ENCODE measurements around the gene ADISSP. TPM values are rescaled to one million over a fixed set of nuclear protein-coding genes. Genes with fewer than 3 reads are reported as not detected.

ADISSP gene
- polyA plus RNA-seq, 1 experiment, result 34.3 TPM

DNA sequence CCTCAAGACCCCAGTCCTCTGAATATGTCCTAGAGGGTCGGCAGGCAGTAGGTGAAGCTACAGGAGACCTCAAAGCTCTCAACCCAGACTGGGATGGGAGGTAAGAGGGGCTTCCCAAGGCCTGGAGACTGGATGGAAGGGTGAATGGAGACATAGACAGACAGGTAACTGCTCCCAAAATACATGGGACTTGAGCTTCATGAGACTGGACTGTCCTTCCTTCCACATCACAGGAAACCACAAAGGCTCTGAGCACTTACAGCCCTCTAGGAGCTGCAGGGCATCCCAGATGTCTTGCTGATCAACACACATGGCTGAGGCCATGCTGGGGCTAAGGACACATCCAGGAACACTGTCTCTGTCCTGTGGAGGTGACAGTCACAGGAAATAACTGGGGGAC is 23.5 kb downstream of the ADISSP start:
- TF ChIP-seq, protein P1, sequence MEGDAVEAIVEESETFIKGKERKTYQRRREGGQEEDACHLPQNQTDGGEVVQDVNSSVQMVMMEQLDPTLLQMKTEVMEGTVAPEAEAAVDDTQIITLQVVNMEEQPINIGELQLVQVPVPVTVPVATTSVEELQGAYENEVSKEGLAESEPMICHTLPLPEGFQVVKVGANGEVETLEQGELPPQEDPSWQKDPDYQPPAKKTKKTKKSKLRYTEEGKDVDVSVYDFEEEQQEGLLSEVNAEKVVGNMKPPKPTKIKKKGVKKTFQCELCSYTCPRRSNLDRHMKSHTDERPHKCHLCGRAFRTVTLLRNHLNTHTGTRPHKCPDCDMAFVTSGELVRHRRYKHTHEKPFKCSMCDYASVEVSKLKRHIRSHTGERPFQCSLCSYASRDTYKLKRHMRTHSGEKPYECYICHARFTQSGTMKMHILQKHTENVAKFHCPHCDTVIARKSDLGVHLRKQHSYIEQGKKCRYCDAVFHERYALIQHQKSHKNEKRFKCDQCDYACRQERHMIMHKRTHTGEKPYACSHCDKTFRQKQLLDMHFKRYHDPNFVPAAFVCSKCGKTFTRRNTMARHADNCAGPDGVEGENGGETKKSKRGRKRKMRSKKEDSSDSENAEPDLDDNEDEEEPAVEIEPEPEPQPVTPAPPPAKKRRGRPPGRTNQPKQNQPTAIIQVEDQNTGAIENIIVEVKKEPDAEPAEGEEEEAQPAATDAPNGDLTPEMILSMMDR (IDR thresholded peaks at IDR 0.05; ENCODE audit: insufficient read depth, low read depth, low read length), result no peak
- DNase-seq (ENCODE audit: low read depth), result no peak
- POLR2A ChIA-PET, result no interaction called here
- Histone ChIP-seq H3K27me3 (ENCODE audit: control insufficient read depth, insufficient read depth, low read length) (peaks cover 6% of the 10 kb centered on the region; the same call in 1 of the 2 replicates), H3K4me3 (ENCODE audit: low read depth, low read length) (no peak overlapping the region), H3K36me3 (ENCODE audit: control insufficient read depth, insufficient read depth, low read length) (no peaks in the 10 kb centered on the region)
- CTCF ChIA-PET, result interaction anchor here (0.7 to 2.9 kb wide), 4 partner anchors 10 to 76 kb away, joined by 3 to 11 read pairs (median 3); partner anchors contain the start of gene AP5S1

DNA sequence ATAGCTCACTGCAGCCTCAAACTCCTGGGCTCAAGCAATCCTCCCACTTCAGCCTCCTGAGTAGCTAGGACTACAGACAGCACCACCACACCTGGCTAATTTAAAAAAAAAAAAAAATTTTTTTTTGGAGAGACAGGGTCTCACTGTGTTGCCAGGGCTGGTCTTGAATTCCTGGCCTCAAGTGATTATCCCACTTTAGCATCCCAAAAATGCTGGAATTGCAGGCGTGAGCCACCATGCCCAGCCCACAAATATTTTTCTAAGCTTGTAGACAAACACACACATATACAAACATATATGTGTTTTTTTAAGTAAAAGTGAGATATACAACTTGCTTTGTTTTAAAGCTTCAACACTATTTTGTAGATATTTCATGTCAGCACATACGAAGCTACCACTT is 24.3 kb downstream of the ADISSP start:
- no peak for DNase-seq (ENCODE audit: low read depth)
- H3K36me3 ChIP-seq (ENCODE audit: control insufficient read depth, insufficient read depth, low read length), result no peaks in the 10 kb centered on the region
- H3K4me3 ChIP-seq (ENCODE audit: low read depth, low read length), result no peak overlapping the region
- TF ChIP-seq, protein P1 (IDR thresholded peaks at IDR 0.05; ENCODE audit: insufficient read depth, low read depth, low read length), result no peak
- POLR2A ChIA-PET, result interaction anchor here (0.6 kb wide), 1 partner anchor 66 kb away, joined by 4 read pairs; no protein-coding TSS in a partner anchor
- CTCF ChIA-PET, result interaction anchor here (0.7 to 2.9 kb wide), 3 partner anchors 10 to 77 kb away, joined by 3 to 11 read pairs (median 3); partner anchors contain the start of gene AP5S1
- peaks cover 8% of the 10 kb centered on the region; the same call in 1 of the 2 replicates for H3K27me3 ChIP-seq (ENCODE audit: control insufficient read depth, insufficient read depth, low read length)

DNA sequence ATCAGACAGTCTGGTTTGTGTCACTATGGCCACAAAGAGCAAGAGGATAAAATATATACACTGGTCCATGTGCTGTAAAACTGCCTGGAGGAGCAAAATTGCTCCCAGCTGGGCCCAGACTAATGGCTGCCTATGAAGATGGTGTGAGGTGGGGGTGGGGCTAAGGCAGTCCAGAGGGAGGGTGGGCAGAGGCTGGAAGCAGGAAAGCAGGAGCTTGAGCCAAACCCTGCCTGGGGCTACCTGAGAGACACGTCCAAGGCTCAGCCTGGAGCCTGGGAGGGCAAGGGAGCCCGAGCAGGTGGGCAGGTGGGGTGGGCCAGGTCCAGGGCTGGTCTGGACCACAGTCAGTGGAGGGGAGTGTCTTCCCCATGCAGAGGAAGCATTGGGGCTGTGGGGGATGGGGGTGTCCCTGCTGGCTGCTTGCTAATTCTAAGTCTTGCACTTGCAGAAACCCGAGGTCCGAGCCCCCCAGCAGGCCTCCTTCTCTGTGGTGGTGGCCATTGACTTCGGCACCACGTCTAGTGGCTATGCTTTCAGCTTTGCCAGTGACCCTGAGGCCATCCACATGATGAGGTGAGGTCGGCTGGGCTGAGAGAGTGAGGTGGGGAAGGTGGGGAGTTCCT is 25.6 kb downstream of the ADISSP start:
- Histone ChIP-seq H3K4me3 (ENCODE audit: low read depth, low read length) (no peak overlapping the region), H3K36me3 (ENCODE audit: control insufficient read depth, insufficient read depth, low read length) (no peaks in the 10 kb centered on the region), H3K27me3 (ENCODE audit: control insufficient read depth, insufficient read depth, low read length) (peaks cover 8% of the 10 kb centered on the region; the same call in 1 of the 2 replicates)
- DNase-seq (ENCODE audit: low read depth), result no peak
- ChIA-PET POLR2A (no interaction called here), CTCF (interaction anchor here (0.6 to 3.0 kb wide), 3 partner anchors 11 to 80 kb away, joined by 3 to 12 read pairs (median 3); no protein-coding TSS in a partner anchor)
- TF ChIP-seq, protein P1 (IDR thresholded peaks at IDR 0.05; ENCODE audit: insufficient read depth, low read depth, low read length), result no peak

DNA sequence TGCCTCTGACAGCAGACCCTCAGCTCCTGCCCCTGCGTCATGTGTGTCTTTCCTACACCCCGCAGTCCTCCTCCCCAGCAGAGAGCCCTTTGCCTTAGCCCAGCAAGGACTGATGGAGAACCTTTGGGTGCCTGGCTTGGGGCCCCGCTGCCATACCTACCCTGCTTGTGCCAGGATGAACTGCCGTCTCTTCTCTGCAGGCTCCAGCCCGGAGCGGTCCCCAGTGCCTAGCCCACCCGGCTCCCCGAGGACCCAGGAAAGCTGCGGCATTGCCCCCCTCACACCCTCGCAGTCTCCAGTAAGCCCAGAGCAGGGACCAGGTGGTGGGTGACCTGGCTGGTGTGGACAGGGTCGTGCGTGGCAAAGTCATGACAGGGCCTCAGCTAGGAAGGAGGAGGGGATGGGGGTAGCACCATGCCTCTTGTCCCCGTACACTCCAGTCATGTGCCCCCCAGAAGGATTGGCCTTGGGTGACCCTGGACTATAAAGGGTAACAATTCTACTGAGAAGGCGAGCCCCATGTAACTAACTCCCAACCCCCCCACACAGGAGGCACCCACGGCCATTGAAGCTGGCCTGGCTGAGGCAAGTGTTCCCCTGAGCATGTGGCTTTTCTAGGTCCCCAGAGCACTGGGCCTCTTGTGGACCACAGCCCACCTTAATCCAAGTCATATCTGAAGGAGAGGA is 26.8 kb downstream of the ADISSP start:
- no peak for DNase-seq (ENCODE audit: low read depth)
- Histone ChIP-seq H3K36me3 (ENCODE audit: control insufficient read depth, insufficient read depth, low read length) (no peaks in the 10 kb centered on the region), H3K4me3 (ENCODE audit: low read depth, low read length) (no peak overlapping the region), H3K27me3 (ENCODE audit: control insufficient read depth, insufficient read depth, low read length) (peaks cover 8% of the 10 kb centered on the region)
- ChIA-PET CTCF (interaction anchor here (0.6 to 3.0 kb wide), 9 partner anchors 12 to 456 kb away, joined by 3 to 12 read pairs (median 4); partner anchors contain the start of gene SPEF1), POLR2A (no interaction called here)
- TF ChIP-seq, protein P1 (IDR thresholded peaks at IDR 0.05; ENCODE audit: insufficient read depth, low read depth, low read length), result no peak

DNA sequence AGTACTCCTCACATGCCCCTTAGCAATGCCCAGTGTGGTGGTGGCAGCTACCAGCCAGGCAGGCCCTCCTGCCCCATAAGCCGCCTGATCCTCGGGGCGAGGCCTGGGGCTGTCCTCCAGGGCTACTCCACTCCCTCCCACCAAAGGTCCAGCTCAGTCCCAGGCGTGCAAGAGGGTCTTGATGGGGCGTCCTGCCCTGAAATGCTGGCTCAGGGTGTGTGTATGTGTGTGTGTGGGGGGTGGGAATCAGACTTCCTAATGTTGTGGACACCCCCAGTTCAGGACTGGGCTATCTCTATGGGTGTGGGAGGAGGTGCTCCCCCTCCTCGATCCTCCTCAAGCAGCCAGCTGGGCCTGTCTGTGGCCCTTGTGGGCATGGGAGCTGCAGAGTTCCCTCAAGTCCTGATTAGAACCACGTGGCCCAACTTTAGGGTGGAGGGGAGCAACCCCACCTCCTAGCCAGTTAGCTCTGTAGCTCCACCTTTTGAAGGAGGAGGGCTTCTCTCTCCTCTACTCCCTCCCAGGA is 27.6 kb downstream of the ADISSP start:
- no peak for DNase-seq (ENCODE audit: low read depth)
- POLR2A ChIA-PET, result no interaction called here
- TF ChIP-seq, protein P1 (IDR thresholded peaks at IDR 0.05; ENCODE audit: insufficient read depth, low read depth, low read length), result no peak
- CTCF ChIA-PET, result interaction anchor here (0.6 to 3.0 kb wide), 7 partner anchors 11 to 457 kb away, joined by 3 to 12 read pairs (median 4); partner anchors contain the start of gene SPEF1
- H3K36me3 ChIP-seq (ENCODE audit: control insufficient read depth, insufficient read depth, low read length), result no peaks in the 10 kb centered on the region
- H3K27me3 ChIP-seq (ENCODE audit: control insufficient read depth, insufficient read depth, low read length), result peaks cover 8% of the 10 kb centered on the region
- no peak overlapping the region for H3K4me3 ChIP-seq (ENCODE audit: low read depth, low read length)

All from BJ (cell line).